NCI-H526 treated with DMSO at 0.1 percent for 48 hours (cell line): ENCODE data around the gene BLVRA.
"Not testable (repeated sequence)": the region's sequence is repeated elsewhere in the genome, so short reads cannot be mapped to it uniquely, and the experiment has no call there.

Experiments
- DNase-seq: peaks from one replicate; lab custom pipeline; 2025; lab: John Stamatoyannopoulos, UW

Gene BLVRA

GRCh38 chr7:43769791-43770465 is 11.4 kb downstream of the BLVRA start:
- DNase-seq, result no peak

GRCh38 chr7:43771128-43771527 is 12.6 kb downstream of the BLVRA start:
- DNase-seq, result no peak

- DNase-seq, result no peak
These were observed 13.1 kb downstream of the BLVRA start for GRCh38 chr7:43771573-43771972.

- not testable (repeated sequence) for DNase-seq
These were observed 14.8 kb downstream of the BLVRA start for GRCh38 chr7:43773268-43773667.

GRCh38 chr7:43775255-43775654 is 16.8 kb downstream of the BLVRA start:
- DNase-seq, result not testable (repeated sequence)

GRCh38 chr7:43778293-43779044 is 20.0 kb downstream of the BLVRA start:
- not testable (repeated sequence) for DNase-seq

GRCh38 chr7:43779045-43779812 is 20.7 kb downstream of the BLVRA start:
- no peak for DNase-seq

- no peak for DNase-seq
These were observed 23.5 kb downstream of the BLVRA start for GRCh38 chr7:43781726-43782607.

GRCh38 chr7:43782768-43783555 is 24.5 kb downstream of the BLVRA start:
- DNase-seq, result no peak

- DNase-seq, result no peak
These were observed 25.6 kb downstream of the BLVRA start for GRCh38 chr7:43784030-43784584.

GRCh38 chr7:43784585-43785087 is 26.2 kb downstream of the BLVRA start:
- not testable (repeated sequence) for DNase-seq

GRCh38 chr7:43785420-43785819 is 26.9 kb downstream of the BLVRA start:
- DNase-seq, result no peak

GRCh38 chr7:43787771-43788170 is 29.3 kb downstream of the BLVRA start:
- no peak for DNase-seq

GRCh38 chr7:43790006-43790405 is 31.5 kb downstream of the BLVRA start:
- no peak for DNase-seq

GRCh38 chr7:43790834-43791233 is 32.4 kb downstream of the BLVRA start:
- no peak for DNase-seq

GRCh38 chr7:43791665-43792064 is 33.2 kb downstream of the BLVRA start:
- DNase-seq, result no peak

- no peak for DNase-seq
These were observed 34.1 kb downstream of the BLVRA start for GRCh38 chr7:43792471-43793150.

GRCh38 chr7:43799605-43800004 is 41.1 kb downstream of the BLVRA start:
- DNase-seq, result no peak

GRCh38 chr7:43803865-43804264 is 45.4 kb downstream of the BLVRA start:
- DNase-seq, result no peak

GRCh38 chr7:43808410-43808809 is 49.9 kb downstream of the BLVRA start:
- no peak for DNase-seq
